IMR-90 (cell line): ENCODE data around the gene MICALL2. TPM values are rescaled to one million over a fixed set of nuclear protein-coding genes. Genes with fewer than 3 reads are reported as not detected.

Experiments
- ATAC-seq: fragments of 200-7000 bp; cut with Tn5 transposase; 2 replicates; pipeline ENCODE4 v1.9.1; 2020; ENCODE audit warnings: low read depth, mild to moderate bottlenecking, moderate library complexity
- BruUV-seq: library from RNA; stranded (reverse); fragments of 400-500 nt; replicated peaks from 2 replicates; lab custom pipeline; 2021; lab: Mats Ljungman, UMichigan
- CTCF ChIA-PET: fragments of 300-600 bp; formaldehyde crosslinking; extraction: SDS; loops from one replicate; lab custom pipeline; 2021; ENCODE audit warnings: antibody characterized with exemption; lab: Yijun Ruan, JAX
- POLR2A ChIA-PET: fragments of 300-600 bp; sonication (Branson Sonifier 250); formaldehyde crosslinking; loops from one replicate; lab custom pipeline; 2022; ENCODE audit warnings: antibody characterized with exemption; ENCODE audit not compliant: unreplicated experiment; lab: Charles Lee
- DNase-seq: peaks from one replicate; pipeline ENCODE4 v3.0.0; 2013
- H2AFZ ChIP-seq: replicated peaks from 2 replicates; pipeline ENCODE3; 2013; ENCODE audit warnings: low read length, mild to moderate bottlenecking; ENCODE audit not compliant: poor library complexity
- H2AK5ac ChIP-seq: 2 replicates; pipeline ENCODE4 v1.6.1; 2013; ENCODE audit warnings: low read depth, low read length, inconsistent platforms
- H2AK9ac ChIP-seq: replicated peaks from 2 replicates; pipeline ENCODE3; 2013; ENCODE audit warnings: mild to moderate bottlenecking, low read depth, low read length, moderate library complexity; ENCODE audit not compliant: poor library complexity
- H2BK120ac ChIP-seq: 2 replicates; pipeline ENCODE4 v1.6.1; 2013; ENCODE audit warnings: low read depth, low read length, inconsistent platforms
- H2BK15ac ChIP-seq: 3 replicates; pipeline ENCODE4 v1.6.1; 2013; ENCODE audit warnings: low read depth, low read length, inconsistent platforms
- H2BK20ac ChIP-seq: 2 replicates; pipeline ENCODE4 v1.6.1; 2013; ENCODE audit warnings: low read depth, mild to moderate bottlenecking, inconsistent platforms, low read length, moderate library complexity
- H2BK5ac ChIP-seq: 2 replicates; pipeline ENCODE4 v1.6.1; 2013; ENCODE audit warnings: mild to moderate bottlenecking, low read depth, low read length, inconsistent platforms; ENCODE audit not compliant: poor library complexity, severe bottlenecking
- H3K14ac ChIP-seq: replicated peaks from 2 replicates; pipeline ENCODE4 v1.6.1; 2013; ENCODE audit warnings: low read depth, low read length, inconsistent platforms
- H3K18ac ChIP-seq: 2 replicates; pipeline ENCODE4 v1.6.1; 2013; ENCODE audit warnings: low read depth, low read length, control low read depth
- H3K23ac ChIP-seq: 2 replicates; pipeline ENCODE4 v1.6.1; 2013; ENCODE audit warnings: low read depth, low read length, inconsistent platforms
- H3K27ac ChIP-seq: 2 replicates; pipeline ENCODE4 v1.5.1; 2013; ENCODE audit warnings: mild to moderate bottlenecking, control low read depth, low read length; ENCODE audit not compliant: insufficient read depth
- H3K27me3 ChIP-seq: 2 replicates; pipeline ENCODE4 v1.6.1; 2013; ENCODE audit warnings: low read length; ENCODE audit not compliant: control insufficient read depth, insufficient read depth
- H3K36me3 ChIP-seq: 2 replicates; pipeline ENCODE4 v1.6.1; 2013; ENCODE audit warnings: low read length, mixed read lengths; ENCODE audit not compliant: control insufficient read depth, insufficient read depth
- H3K4ac ChIP-seq: 2 replicates; pipeline ENCODE4 v1.6.1; 2013; ENCODE audit warnings: low read depth, low read length, inconsistent platforms
- H3K4me1 ChIP-seq: 2 replicates; pipeline ENCODE4 v1.6.1; 2013; ENCODE audit warnings: low read length, mixed read lengths; ENCODE audit not compliant: control insufficient read depth, insufficient read depth
- H3K4me2 ChIP-seq: 2 replicates; pipeline ENCODE4 v1.6.1; 2013; ENCODE audit warnings: low read depth, mild to moderate bottlenecking, control low read depth, low read length, moderate library complexity
- H3K4me3 ChIP-seq: 2 replicates; pipeline ENCODE4 v1.5.1; 2013; ENCODE audit warnings: low read depth, mild to moderate bottlenecking, control low read depth, low read length, moderate library complexity; ENCODE audit not compliant: insufficient read depth
- H3K56ac ChIP-seq: 2 replicates; pipeline ENCODE4 v1.6.1; 2013; ENCODE audit warnings: low read length, inconsistent platforms; ENCODE audit not compliant: insufficient read depth; ENCODE audit errors: extremely low read depth
- H3K79me1 ChIP-seq, 2 experiments: 2 replicates each; pipeline ENCODE4 v1.6.1; 2013; ENCODE audit warnings: low read length in 2 of 2, inconsistent platforms in 1 of 2, low read depth in 1 of 2
- H3K9ac ChIP-seq: 2 replicates; pipeline ENCODE4 v1.6.1; 2013; ENCODE audit warnings: low read depth, low read length, control low read depth
- H3K9me1 ChIP-seq: 2 replicates; pipeline ENCODE4 v1.6.1; 2013; ENCODE audit warnings: low read length, inconsistent platforms; ENCODE audit not compliant: insufficient read depth
- H3K9me3 ChIP-seq: 2 replicates; pipeline ENCODE4 v1.6.1; 2013; ENCODE audit warnings: low read length; ENCODE audit not compliant: control insufficient read depth, insufficient read depth
- H4K20me1 ChIP-seq: 2 replicates; pipeline ENCODE4 v1.6.1; 2013; ENCODE audit warnings: low read length, inconsistent platforms; ENCODE audit not compliant: insufficient read depth
- H4K5ac ChIP-seq: 2 replicates; pipeline ENCODE4 v1.6.1; 2013; ENCODE audit warnings: mild to moderate bottlenecking, low read depth, low read length, control low read depth
- H4K8ac ChIP-seq, 2 experiments: 2 replicates each; pipeline ENCODE4 v1.6.1; 2013; ENCODE audit warnings: low read depth in 2 of 2, low read length in 2 of 2, control low read depth in 1 of 2, inconsistent platforms in 1 of 2
- H4K91ac ChIP-seq: 2 replicates; pipeline ENCODE4 v1.6.1; 2013; ENCODE audit warnings: low read depth, low read length, inconsistent platforms; ENCODE audit not compliant: insufficient read depth
- BHLHE40 ChIP-seq: fragments of 150-350 bp; IDR thresholded peaks from 2 replicates; pipeline ENCODE4 v1.6.1; 2016; ENCODE audit warnings: mild to moderate bottlenecking, low read depth, low read length
- CTCF ChIP-seq: conservative IDR thresholded peaks from 2 replicates; pipeline ENCODE4 v1.5.1; 2012; ENCODE audit warnings: mild to moderate bottlenecking, low read depth, low read length, improper control_type of control experiment
- ELK1 ChIP-seq: fragments of 150-350 bp; IDR thresholded peaks from 2 replicates; pipeline ENCODE4 v1.6.1; 2016; ENCODE audit warnings: low read depth, mild to moderate bottlenecking, low read length, moderate library complexity, borderline replicate concordance
- FOS ChIP-seq: fragments of 150-350 bp; IDR thresholded peaks from 2 replicates; pipeline ENCODE4 v1.6.1; 2016; ENCODE audit warnings: low read depth, low read length
- MAFK ChIP-seq: IDR thresholded peaks from 2 replicates; pipeline ENCODE4 v1.6.1; 2012; ENCODE audit warnings: low read depth, low read length, improper control_type of control experiment
- MXI1 ChIP-seq: IDR thresholded peaks from 2 replicates; pipeline ENCODE4 v1.6.1; 2012; ENCODE audit warnings: low read depth, mild to moderate bottlenecking, low read length, moderate library complexity, borderline replicate concordance
- NFE2L2 ChIP-seq: fragments of 150-350 bp; IDR thresholded peaks from 2 replicates; pipeline ENCODE4 v1.6.1; 2016; ENCODE audit warnings: low read depth, mild to moderate bottlenecking, low read length
- RCOR1 ChIP-seq: IDR thresholded peaks from 2 replicates; pipeline ENCODE4 v1.6.1; 2012; ENCODE audit warnings: mild to moderate bottlenecking, low read length, improper control_type of control experiment; ENCODE audit not compliant: insufficient replicate concordance
- RFX5 ChIP-seq: IDR thresholded peaks from 2 replicates; pipeline ENCODE4 v1.8.0; 2012; ENCODE audit warnings: low read depth, mild to moderate bottlenecking, low read length, moderate library complexity
- SMC3 ChIP-seq: fragments of 150-350 bp; IDR thresholded peaks from 2 replicates; pipeline ENCODE4 v1.6.1; 2016; ENCODE audit warnings: low read depth, mild to moderate bottlenecking, antibody characterized with exemption, low read length, moderate library complexity
- WGBS, 2 experiments: methylation state at CpG; one replicate each; pipeline versions ENCODE4 v1.1.5 to v1.1.7; 2013; ENCODE audit warnings: missing lambda C conversion rate in 2 of 2; ENCODE audit not compliant: insufficient read length in 1 of 2; ENCODE audit errors: extremely low coverage in 2 of 2; 5-methylcytosine and 5-hydroxymethylcytosine counted together
- dilution Hi-C: fragments of 300-500 bp; cut with HindIII; formaldehyde crosslinking; loops from one replicate; pipeline ENCODE4 v1.14.3; 2018; ENCODE audit warnings: low sequenced_read_pairs; ENCODE audit not compliant: unreplicated experiment
- in situ Hi-C: fragments of 300-500 bp; cut with MboI; formaldehyde crosslinking; loops from 3 replicates; pipeline ENCODE4 v1.14.3; 2019; ENCODE audit warnings: low sequenced_read_pairs, inconsistent platforms, mixed read lengths
- intact Hi-C: fragments of 100-400 bp; cut with micrococcal nuclease; formaldehyde crosslinking; loops from 2 replicates; pipeline ENCODE4 v1.10.0; 2022
- polyA plus RNA-seq, 3 experiments: library from polyadenylated mRNA; depleted of rRNA; stranded (reverse); fragments of >200 nt; gene quantifications; 2 replicates each; pipeline ENCODE4 v1.2.3, GENCODE V29; 2012; ENCODE audit warnings: low replicate concordance in 1 of 3
- total RNA-seq: library from RNA; depleted of rRNA; stranded (reverse); fragments of >200 nt; gene quantifications from 2 replicates; pipeline ENCODE4 v1.2.3, GENCODE V29; 2012
- TF ChIP-seq, protein P1 (sequence below): fragments of 150-350 bp; IDR thresholded peaks from 2 replicates; pipeline ENCODE4 v1.6.1; 2017; ENCODE audit warnings: mild to moderate bottlenecking, antibody characterized with exemption, low read length, low read depth

Gene MICALL2
- total and polyA plus RNA-seq, 2 of the 4 experiments (the other 2 are of a cell fraction), result 6.6 to 34.1 TPM

DNA sequence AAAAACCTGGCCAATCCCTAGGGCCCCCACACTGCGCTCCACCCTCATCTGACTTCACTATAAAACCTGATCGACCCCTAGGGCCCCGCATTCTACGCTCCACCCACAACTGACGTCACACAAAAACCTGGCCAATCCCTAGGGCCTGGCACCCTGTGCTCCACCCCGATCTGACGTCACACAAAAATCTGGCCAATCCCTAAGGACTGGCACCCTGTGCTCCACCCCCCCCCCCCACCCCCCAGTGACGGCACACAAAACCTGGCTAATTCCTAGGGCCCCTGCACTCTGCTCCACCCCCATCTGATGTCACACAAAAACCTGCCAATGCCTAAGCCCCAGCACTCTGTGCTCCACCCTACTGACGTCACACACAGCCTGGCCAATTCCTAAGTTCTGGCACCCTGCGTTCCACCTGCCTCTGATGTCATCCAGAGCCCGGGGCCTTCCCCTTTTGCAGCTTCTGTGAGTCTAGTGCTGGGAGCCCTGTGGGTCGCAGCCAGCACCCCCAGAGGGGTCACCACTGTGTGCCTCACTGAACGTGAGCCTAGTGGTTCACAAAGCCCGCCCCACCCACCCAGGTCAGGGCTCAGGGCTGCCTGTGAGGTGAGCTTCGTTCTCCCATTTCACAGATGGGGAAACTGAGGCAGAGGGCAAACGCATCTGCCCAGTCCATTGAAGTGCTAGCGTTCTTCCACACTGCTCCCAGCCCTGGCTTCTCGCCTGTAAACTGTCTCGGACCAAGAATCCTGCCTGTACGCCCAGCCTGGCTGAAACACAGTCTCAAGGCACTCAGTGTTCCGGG is 40.6 kb downstream of the MICALL2 start (continued):
- no peak for TF ChIP-seq BHLHE40

- no peak for ATAC-seq
- in situ Hi-C loops, result no loop called here
- no TSS peak for BruUV-seq
- H3K4me2 ChIP-seq, result no peak overlapping the region
- no peak overlapping the region for H3K4me3 ChIP-seq
- peak overlapping the region; percentile 49 for H2BK5ac ChIP-seq
- WGBS, 2 experiments, result 73% methylated on average over 2 of the region's 2 CpGs; no CpG with 5 or more reads in 1 of the 2 experiments
- H4K5ac ChIP-seq, result no peak overlapping the region
- no peak overlapping the region for H2BK20ac ChIP-seq
- peaks cover 3% of the 10 kb centered on the region for H3K9me1 ChIP-seq
- no peak overlapping the region for H3K14ac ChIP-seq
- dilution Hi-C loops, result no loop called here
- peaks cover 16% of the 10 kb centered on the region for H3K27me3 ChIP-seq
- no peaks in the 10 kb centered on the region for H4K20me1 ChIP-seq
- H2BK120ac ChIP-seq, result no peak overlapping the region
- H4K91ac ChIP-seq, result no peak overlapping the region
- H3K9me3 ChIP-seq, result no peaks in the 10 kb centered on the region
- no peak overlapping the region for H3K56ac ChIP-seq
- no peak overlapping the region for H2AK5ac ChIP-seq
- H3K9ac ChIP-seq, result no peak overlapping the region
- ChIA-PET POLR2A (no interaction called here), CTCF (no interaction called here)
- H3K27ac ChIP-seq, result no peak overlapping the region
- no peak overlapping the region for H3K4ac ChIP-seq
- no peaks in the 10 kb centered on the region for H3K4me1 ChIP-seq
- no peak overlapping the region for H3K23ac ChIP-seq
- no peaks in the 10 kb centered on the region for H3K36me3 ChIP-seq
- H2AFZ ChIP-seq, result no peak overlapping the region
- no peak overlapping the region for H2BK15ac ChIP-seq
- H4K8ac ChIP-seq, result no peak overlapping the region
- no peaks in the 10 kb centered on the region for H3K79me1 ChIP-seq
- no peak overlapping the region for H2AK9ac ChIP-seq
- no peak overlapping the region for H3K18ac ChIP-seq
- intact Hi-C loops, result loop anchor here (10.0 kb wide), 1 partner anchor 191 kb away; no protein-coding TSS in a partner anchor
- DNase-seq, result no peak
- TF ChIP-seq CTCF (no peak), RFX5 (no peak), ELK1 (no peak), RCOR1 (no peak), MXI1 (no peak), FOS (no peak), SMC3 (no peak), MAFK (no peak), NFE2L2 (no peak), BHLHE40 (no peak)
- TF ChIP-seq, protein P1, sequence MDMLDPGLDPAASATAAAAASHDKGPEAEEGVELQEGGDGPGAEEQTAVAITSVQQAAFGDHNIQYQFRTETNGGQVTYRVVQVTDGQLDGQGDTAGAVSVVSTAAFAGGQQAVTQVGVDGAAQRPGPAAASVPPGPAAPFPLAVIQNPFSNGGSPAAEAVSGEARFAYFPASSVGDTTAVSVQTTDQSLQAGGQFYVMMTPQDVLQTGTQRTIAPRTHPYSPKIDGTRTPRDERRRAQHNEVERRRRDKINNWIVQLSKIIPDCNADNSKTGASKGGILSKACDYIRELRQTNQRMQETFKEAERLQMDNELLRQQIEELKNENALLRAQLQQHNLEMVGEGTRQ, result no peak
Measured at GRCh38 chr7:1415389-1415990, 43.8 kb downstream of the MICALL2 start.
